Panc1 (cell line): ENCODE data around the gene SLFNL1. TPM values are rescaled to one million over a fixed set of nuclear protein-coding genes. Genes with fewer than 3 reads are reported as not detected.

Experiments used
- ATAC-seq: fragments of 200-7000 bp; cut with Tn5 transposase; 2 replicates; pipeline ENCODE4 v1.9.1; 2020; ENCODE audit warnings: mild to moderate bottlenecking, moderate library complexity
- BruUV-seq: library from RNA; stranded (reverse); fragments of 400-500 nt; replicated peaks from 2 replicates; lab custom pipeline; 2021; lab: Mats Ljungman, UMichigan
- CTCF ChIA-PET: fragments of 300-600 bp; sonication (Branson Sonifier 250); formaldehyde crosslinking; loops from one replicate; lab custom pipeline; 2022; ENCODE audit warnings: antibody characterized with exemption; lab: Charles Lee
- POLR2A ChIA-PET: fragments of 300-600 bp; sonication (Branson Sonifier 250); formaldehyde crosslinking; loops from one replicate; lab custom pipeline; 2022; ENCODE audit warnings: antibody characterized with exemption; lab: Charles Lee
- DNase-seq: peaks from one replicate; pipeline ENCODE4 v3.0.0-alpha.2; 2010; ENCODE audit warnings: low read depth, low spot score
- H3K27ac ChIP-seq: 2 replicates; pipeline ENCODE4 v1.5.1; 2011; ENCODE audit warnings: mild to moderate bottlenecking, low read length, inconsistent platforms
- H3K27me3 ChIP-seq: fragments of 200-500 bp; sonication (Bioruptor generic); 2 replicates; pipeline ENCODE4 v1.6.0; 2014; ENCODE audit warnings: low read length, inconsistent platforms; ENCODE audit not compliant: control insufficient read depth, insufficient read depth
- H3K36me3 ChIP-seq: fragments of 200-500 bp; sonication (Bioruptor generic); 2 replicates; pipeline ENCODE4 v1.5.1; 2014; ENCODE audit warnings: inconsistent platforms, mild to moderate bottlenecking, low read length, moderate library complexity; ENCODE audit not compliant: control insufficient read depth, insufficient read depth
- H3K4me1 ChIP-seq: 2 replicates; pipeline ENCODE4 v1.5.1; 2011; ENCODE audit warnings: inconsistent platforms, mild to moderate bottlenecking, low read length, moderate library complexity; ENCODE audit not compliant: control insufficient read depth, insufficient read depth
- H3K4me3 ChIP-seq, 2 experiments: 2 replicates each; pipeline ENCODE4 v1.5.1; 2011 to 2012; ENCODE audit warnings: low read depth in 2 of 2, low read length in 2 of 2, mild to moderate bottlenecking in 2 of 2, inconsistent platforms in 1 of 2, moderate library complexity in 1 of 2
- H3K9me3 ChIP-seq: fragments of 200-500 bp; sonication (Bioruptor generic); 2 replicates; pipeline ENCODE4 v1.5.1; 2014; ENCODE audit warnings: low read depth, mild to moderate bottlenecking, inconsistent platforms, low read length, moderate library complexity; ENCODE audit not compliant: control insufficient read depth, insufficient read depth
- POLR2AphosphoS5 ChIP-seq: IDR thresholded peaks from 2 replicates; pipeline ENCODE4 v1.6.1; 2012; ENCODE audit warnings: mild to moderate bottlenecking, low read depth, low read length, moderate library complexity
- SIN3A ChIP-seq: IDR thresholded peaks from 2 replicates; pipeline ENCODE4 v1.6.1; 2012; ENCODE audit warnings: low read depth, mild to moderate bottlenecking, low read length, moderate library complexity, borderline replicate concordance; ENCODE audit not compliant: insufficient read depth
- TCF7L2 ChIP-seq: IDR thresholded peaks from 2 replicates; pipeline ENCODE4 v1.6.1; 2011; ENCODE audit warnings: mild to moderate bottlenecking, low read depth, low read length, inconsistent platforms
- in situ Hi-C: cut with HindIII; loops from 2 replicates; pipeline ENCODE4 v1.10.0; 2016; ENCODE audit warnings: low sequenced_read_pairs, low pct_unique_long_range_greater_than_20kb
- intact Hi-C: fragments of 100-400 bp; cut with micrococcal nuclease; formaldehyde crosslinking; loops from one replicate; pipeline ENCODE4 v1.10.0; 2022; ENCODE audit not compliant: unreplicated experiment
- total RNA-seq: library from RNA; stranded (reverse); gene quantifications from one replicate; pipeline ENCODE4 v1.2.1, GENCODE V29; 2021; ENCODE audit not compliant: unreplicated experiment
- TF ChIP-seq, protein P1 (sequence below): fragments of 450-650 bp; IDR thresholded peaks from 2 replicates; pipeline ENCODE4 v1.5.1; 2017; ENCODE audit warnings: mild to moderate bottlenecking
- TF ChIP-seq, protein P2 (sequence below), 2 experiments: IDR thresholded peaks; 2 replicates each; pipeline ENCODE4 v1.6.1; 2011 to 2012; ENCODE audit warnings: low read depth in 2 of 2, control low read depth in 1 of 2, low read length in 1 of 2, mild to moderate bottlenecking in 1 of 2, moderate library complexity in 1 of 2; ENCODE audit not compliant: insufficient read depth in 1 of 2

The SLFNL1 gene
- total RNA-seq, 1 experiment from 2014 or later = 0.10 TPM

DNA sequence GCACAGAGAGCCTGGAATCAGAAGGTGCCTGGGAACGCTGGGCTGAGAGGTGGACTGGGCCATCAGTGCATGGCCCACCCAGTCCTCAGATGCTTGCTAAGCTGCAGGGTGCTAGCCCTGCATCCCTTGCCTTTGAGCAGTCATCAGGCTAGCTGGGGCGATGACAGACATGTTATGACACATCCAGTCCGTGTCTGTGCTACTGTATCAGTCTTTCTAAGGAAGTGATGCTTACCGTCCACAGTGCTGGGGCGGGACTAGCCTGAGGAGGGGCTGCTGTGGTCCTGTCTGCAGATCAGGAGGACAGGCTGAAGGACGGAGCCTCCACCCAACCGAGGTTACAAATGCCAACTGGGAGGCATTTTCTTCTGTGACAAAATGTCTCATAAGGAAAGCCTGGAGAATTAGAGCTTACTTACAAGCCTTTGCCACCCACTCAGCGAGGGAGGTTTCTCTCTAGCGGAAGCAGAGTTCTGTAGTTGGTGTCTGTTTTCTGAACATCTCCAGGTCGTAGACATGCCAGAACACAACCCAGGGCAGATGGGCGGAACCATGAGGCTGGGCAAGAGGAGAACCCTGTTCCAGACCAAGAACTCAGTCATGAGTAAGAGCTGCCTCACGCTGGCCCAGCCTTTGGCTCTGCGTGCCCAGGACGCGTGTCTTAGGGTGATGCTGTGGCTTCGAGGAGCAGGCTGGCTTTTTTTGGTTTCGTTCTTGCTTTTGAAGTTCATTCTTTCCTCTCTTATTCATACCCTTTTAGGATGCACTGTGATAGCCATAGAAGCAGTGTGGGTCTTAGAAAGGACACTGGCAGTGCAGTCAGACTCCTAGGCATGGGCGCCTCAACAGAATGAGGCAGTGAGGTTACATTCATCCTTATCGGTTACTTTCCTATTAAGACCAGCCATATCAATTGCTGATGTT, 14.3 kb downstream of the SLFNL1 start:
- TF ChIP-seq, protein P1, sequence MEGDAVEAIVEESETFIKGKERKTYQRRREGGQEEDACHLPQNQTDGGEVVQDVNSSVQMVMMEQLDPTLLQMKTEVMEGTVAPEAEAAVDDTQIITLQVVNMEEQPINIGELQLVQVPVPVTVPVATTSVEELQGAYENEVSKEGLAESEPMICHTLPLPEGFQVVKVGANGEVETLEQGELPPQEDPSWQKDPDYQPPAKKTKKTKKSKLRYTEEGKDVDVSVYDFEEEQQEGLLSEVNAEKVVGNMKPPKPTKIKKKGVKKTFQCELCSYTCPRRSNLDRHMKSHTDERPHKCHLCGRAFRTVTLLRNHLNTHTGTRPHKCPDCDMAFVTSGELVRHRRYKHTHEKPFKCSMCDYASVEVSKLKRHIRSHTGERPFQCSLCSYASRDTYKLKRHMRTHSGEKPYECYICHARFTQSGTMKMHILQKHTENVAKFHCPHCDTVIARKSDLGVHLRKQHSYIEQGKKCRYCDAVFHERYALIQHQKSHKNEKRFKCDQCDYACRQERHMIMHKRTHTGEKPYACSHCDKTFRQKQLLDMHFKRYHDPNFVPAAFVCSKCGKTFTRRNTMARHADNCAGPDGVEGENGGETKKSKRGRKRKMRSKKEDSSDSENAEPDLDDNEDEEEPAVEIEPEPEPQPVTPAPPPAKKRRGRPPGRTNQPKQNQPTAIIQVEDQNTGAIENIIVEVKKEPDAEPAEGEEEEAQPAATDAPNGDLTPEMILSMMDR = no peak
- TF ChIP-seq SIN3A = no peak
- no peak for TF ChIP-seq POLR2AphosphoS5
- no peak for TF ChIP-seq TCF7L2
- TF ChIP-seq, protein P2, sequence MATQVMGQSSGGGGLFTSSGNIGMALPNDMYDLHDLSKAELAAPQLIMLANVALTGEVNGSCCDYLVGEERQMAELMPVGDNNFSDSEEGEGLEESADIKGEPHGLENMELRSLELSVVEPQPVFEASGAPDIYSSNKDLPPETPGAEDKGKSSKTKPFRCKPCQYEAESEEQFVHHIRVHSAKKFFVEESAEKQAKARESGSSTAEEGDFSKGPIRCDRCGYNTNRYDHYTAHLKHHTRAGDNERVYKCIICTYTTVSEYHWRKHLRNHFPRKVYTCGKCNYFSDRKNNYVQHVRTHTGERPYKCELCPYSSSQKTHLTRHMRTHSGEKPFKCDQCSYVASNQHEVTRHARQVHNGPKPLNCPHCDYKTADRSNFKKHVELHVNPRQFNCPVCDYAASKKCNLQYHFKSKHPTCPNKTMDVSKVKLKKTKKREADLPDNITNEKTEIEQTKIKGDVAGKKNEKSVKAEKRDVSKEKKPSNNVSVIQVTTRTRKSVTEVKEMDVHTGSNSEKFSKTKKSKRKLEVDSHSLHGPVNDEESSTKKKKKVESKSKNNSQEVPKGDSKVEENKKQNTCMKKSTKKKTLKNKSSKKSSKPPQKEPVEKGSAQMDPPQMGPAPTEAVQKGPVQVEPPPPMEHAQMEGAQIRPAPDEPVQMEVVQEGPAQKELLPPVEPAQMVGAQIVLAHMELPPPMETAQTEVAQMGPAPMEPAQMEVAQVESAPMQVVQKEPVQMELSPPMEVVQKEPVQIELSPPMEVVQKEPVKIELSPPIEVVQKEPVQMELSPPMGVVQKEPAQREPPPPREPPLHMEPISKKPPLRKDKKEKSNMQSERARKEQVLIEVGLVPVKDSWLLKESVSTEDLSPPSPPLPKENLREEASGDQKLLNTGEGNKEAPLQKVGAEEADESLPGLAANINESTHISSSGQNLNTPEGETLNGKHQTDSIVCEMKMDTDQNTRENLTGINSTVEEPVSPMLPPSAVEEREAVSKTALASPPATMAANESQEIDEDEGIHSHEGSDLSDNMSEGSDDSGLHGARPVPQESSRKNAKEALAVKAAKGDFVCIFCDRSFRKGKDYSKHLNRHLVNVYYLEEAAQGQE (IDR thresholded peaks at IDR 0.05; ENCODE audit: insufficient read depth in 1 of 2, low read depth in 2 of 2, low read length in 1 of 2) = no peak
- ChIA-PET CTCF (no interaction called here), POLR2A (no interaction called here)
- Histone ChIP-seq H3K36me3 (peaks cover 62% of the 10 kb centered on the region), H3K9me3 (no peaks in the 10 kb centered on the region), H3K27ac (no peak overlapping the region), H3K4me3 (no peak overlapping the region), H3K4me1 (peaks cover 10% of the 10 kb centered on the region; the same call in 1 of the 2 replicates), H3K27me3 (no peaks in the 10 kb centered on the region)
- BruUV-seq = no TSS peak
- in situ Hi-C loops (no loop called here), intact Hi-C loops (no loop called here)
- ATAC-seq (no peak; the same call in 1 of the 2 replicates), DNase-seq (no peak)

DNA sequence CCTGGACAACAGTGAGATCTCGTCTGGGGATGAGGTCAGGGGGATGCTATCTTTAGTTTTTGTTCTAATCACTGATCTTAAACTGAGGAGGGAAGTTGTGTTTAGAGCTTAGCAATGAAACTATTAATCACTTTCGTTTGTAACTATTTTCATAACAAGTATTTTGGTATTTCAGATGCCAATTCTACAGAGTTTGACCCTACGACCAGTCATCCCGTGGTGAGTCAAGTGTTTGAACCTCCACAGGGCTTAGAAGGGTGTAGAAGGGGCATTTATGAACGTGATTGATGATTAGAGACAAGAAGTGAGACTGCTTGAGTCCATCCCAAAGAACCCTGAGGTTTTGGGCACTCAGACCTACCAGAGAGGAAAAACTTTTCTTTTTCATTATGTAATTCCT, 15.6 kb downstream of the SLFNL1 start:
- H3K4me3 ChIP-seq = no peak overlapping the region
- peaks cover 10% of the 10 kb centered on the region; the same call in 1 of the 2 replicates for H3K4me1 ChIP-seq
- no peak overlapping the region for H3K27ac ChIP-seq
- ChIA-PET CTCF (no interaction called here), POLR2A (no interaction called here)
- intact Hi-C loops = no loop called here
- no peak for DNase-seq
- peaks cover 66% of the 10 kb centered on the region for H3K36me3 ChIP-seq
- no peaks in the 10 kb centered on the region for H3K27me3 ChIP-seq
- no peak for ATAC-seq
- BruUV-seq = no TSS peak
- TF ChIP-seq SIN3A (no peak), POLR2AphosphoS5 (no peak), TCF7L2 (no peak)
- TF ChIP-seq, protein P2 (IDR thresholded peaks at IDR 0.05; ENCODE audit: insufficient read depth in 1 of 2, low read depth in 2 of 2, low read length in 1 of 2) = no peak
- TF ChIP-seq, protein P1 = no peak
- in situ Hi-C loops = no loop called here
- no peaks in the 10 kb centered on the region for H3K9me3 ChIP-seq
